ENCODE data around the gene ATG16L1.

- TF ChIP-seq GATA2 (IDR thresholded peaks at IDR 0.05; ENCODE audit: low read depth, low read length) (no peak), GATA3 (IDR thresholded peaks at IDR 0.05; ENCODE audit: low read depth, low read length) (no peak)
Observed at GRCh38 chr2:233323851-233324250, 72.4 kb downstream of the ATG16L1 start.
